ENCODE measurements around the gene ANAPC2.

DNA sequence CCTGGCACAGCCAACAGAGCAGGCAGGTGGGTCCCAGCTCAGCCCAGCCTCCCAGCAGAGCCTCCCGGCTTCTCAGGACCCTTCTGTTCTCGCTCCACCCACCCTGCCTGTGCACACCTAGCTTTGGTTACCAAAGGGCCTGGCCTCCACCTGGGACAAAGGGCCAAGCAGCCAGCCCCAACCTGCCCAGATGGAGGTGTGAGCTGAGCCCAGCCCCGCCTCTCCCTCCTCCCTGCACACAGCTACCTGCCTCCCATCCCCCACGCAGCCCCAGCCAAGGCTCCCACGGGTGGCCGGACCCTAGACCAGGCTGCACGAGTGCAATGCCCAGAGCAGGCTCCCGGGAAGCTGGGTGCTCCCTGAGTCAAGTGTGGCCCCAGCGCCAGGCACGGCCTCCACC, 6.5 kb upstream of the ANAPC2 start:
- TF ChIP-seq, protein P1, sequence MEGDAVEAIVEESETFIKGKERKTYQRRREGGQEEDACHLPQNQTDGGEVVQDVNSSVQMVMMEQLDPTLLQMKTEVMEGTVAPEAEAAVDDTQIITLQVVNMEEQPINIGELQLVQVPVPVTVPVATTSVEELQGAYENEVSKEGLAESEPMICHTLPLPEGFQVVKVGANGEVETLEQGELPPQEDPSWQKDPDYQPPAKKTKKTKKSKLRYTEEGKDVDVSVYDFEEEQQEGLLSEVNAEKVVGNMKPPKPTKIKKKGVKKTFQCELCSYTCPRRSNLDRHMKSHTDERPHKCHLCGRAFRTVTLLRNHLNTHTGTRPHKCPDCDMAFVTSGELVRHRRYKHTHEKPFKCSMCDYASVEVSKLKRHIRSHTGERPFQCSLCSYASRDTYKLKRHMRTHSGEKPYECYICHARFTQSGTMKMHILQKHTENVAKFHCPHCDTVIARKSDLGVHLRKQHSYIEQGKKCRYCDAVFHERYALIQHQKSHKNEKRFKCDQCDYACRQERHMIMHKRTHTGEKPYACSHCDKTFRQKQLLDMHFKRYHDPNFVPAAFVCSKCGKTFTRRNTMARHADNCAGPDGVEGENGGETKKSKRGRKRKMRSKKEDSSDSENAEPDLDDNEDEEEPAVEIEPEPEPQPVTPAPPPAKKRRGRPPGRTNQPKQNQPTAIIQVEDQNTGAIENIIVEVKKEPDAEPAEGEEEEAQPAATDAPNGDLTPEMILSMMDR (IDR thresholded peaks at IDR 0.05): no peak
- no peak for TF ChIP-seq EZH2 (IDR thresholded peaks at IDR 0.05)
